ENCODE results near the gene HBG1. TPM values are rescaled to one million over a fixed set of nuclear protein-coding genes. Genes with fewer than 3 reads are reported as not detected.

The HBG1 gene
- total and polyA plus RNA-seq, 2 of the 4 experiments (the other 2 are of a cell fraction): not detected

- TF ChIP-seq MAFK (IDR thresholded peaks at IDR 0.05; ENCODE audit: low read depth, low read length) (no peak), SMC3 (IDR thresholded peaks at IDR 0.05; ENCODE audit: low read depth, low read length) (no peak)
Observed at GRCh38 chr11:5286901-5287300, 37.2 kb upstream of the HBG1 start (continued).

GRCh38 chr11:5286351-5286750, 36.7 kb upstream of the HBG1 start:
- Histone ChIP-seq H4K8ac (ENCODE audit: low read depth in 2 of 2, low read length in 2 of 2) (peak overlapping the region; percentile 28 to 91; a peak in 3 of 4 replicates), H4K5ac (ENCODE audit: low read depth, low read length) (peak overlapping the region; percentile 99; the same call in 1 of the 2 replicates), H3K36me3 (ENCODE audit: control insufficient read depth, insufficient read depth, low read length) (no peaks in the 10 kb centered on the region), H3K9me3 (ENCODE audit: control insufficient read depth, insufficient read depth, low read length) (no peaks in the 10 kb centered on the region), H4K20me1 (ENCODE audit: insufficient read depth, low read length) (no peaks in the 10 kb centered on the region), H3K56ac (ENCODE audit: extremely low read depth, insufficient read depth, low read length) (peak overlapping the region; percentile 63; the same call in 1 of the 2 replicates), H3K18ac (ENCODE audit: low read depth, low read length) (peak overlapping the region; percentile 100; the same call in 1 of the 2 replicates), H3K27ac (ENCODE audit: insufficient read depth, low read length) (no peak overlapping the region), H3K4me3 (ENCODE audit: insufficient read depth, low read depth, low read length) (no peak overlapping the region), H2BK5ac (ENCODE audit: low read depth, low read length, poor library complexity, severe bottlenecking) (peak overlapping the region; percentile 88), H3K9me1 (ENCODE audit: insufficient read depth, low read length) (0 out of 2 replicates have a peak, but pooled peaks cover 3% of the 10 kb centered on the region), H2BK120ac (ENCODE audit: low read depth, low read length) (peak overlapping the region; percentile 98), H2AK5ac (ENCODE audit: low read depth, low read length) (peak overlapping the region; percentile 65), H2AFZ (replicated peaks; ENCODE audit: low read length, poor library complexity) (no peak overlapping the region), H2AK9ac (replicated peaks; ENCODE audit: low read depth, low read length, poor library complexity) (no peak overlapping the region), H4K91ac (ENCODE audit: insufficient read depth, low read depth, low read length) (peak overlapping the region; percentile 96), H3K9ac (ENCODE audit: low read depth, low read length) (no peak overlapping the region), H3K4ac (ENCODE audit: low read depth, low read length) (peak overlapping the region; percentile 92; the same call in 1 of the 2 replicates), H3K14ac (replicated peaks; ENCODE audit: low read depth, low read length) (peak overlapping the region; percentile 89), H2BK15ac (ENCODE audit: low read depth, low read length) (peak overlapping the region; percentile 72; the same call in 2 of the 3 replicates), H3K4me2 (ENCODE audit: low read depth, low read length) (no peak overlapping the region), H3K4me1 (ENCODE audit: control insufficient read depth, insufficient read depth, low read length) (peaks cover 15% of the 10 kb centered on the region), H3K27me3 (ENCODE audit: control insufficient read depth, insufficient read depth, low read length) (no peaks in the 10 kb centered on the region), H3K23ac (ENCODE audit: low read depth, low read length) (peak overlapping the region; percentile 91), H2BK20ac (ENCODE audit: low read depth, low read length) (peak overlapping the region; percentile 99), H3K79me1 (ENCODE audit: low read depth in 1 of 2, low read length in 2 of 2) (no peaks in the 10 kb centered on the region)
- CTCF ChIA-PET: interaction anchor here (0.6 kb wide), 1 partner anchor 9 kb away, joined by 3 read pairs; no protein-coding TSS in a partner anchor
- no TSS peak for BruUV-seq (replicated peaks)
- WGBS, 2 experiments (ENCODE audit: extremely low coverage in 2 of 2, insufficient read length in 1 of 2): 71% methylated on average over 1 of the region's 1 CpG; no CpG with 5 or more reads in 1 of the 2 experiments
- intact Hi-C loops (cut with micrococcal nuclease) (no loop called here), dilution Hi-C loops (cut with HindIII; ENCODE audit: low sequenced_read_pairs, unreplicated experiment) (no loop called here), in situ Hi-C loops (cut with MboI; ENCODE audit: low sequenced_read_pairs) (loop anchor here (10.0 kb wide), 1 partner anchor 78 kb away; no protein-coding TSS in a partner anchor)
- DNase-seq (no peak), ATAC-seq (ENCODE audit: low read depth) (no peak)
- POLR2A ChIA-PET (ENCODE audit: unreplicated experiment): no interaction called here
- no peak for TF ChIP-seq USF2 (IDR thresholded peaks at IDR 0.05; ENCODE audit: low read depth, low read length)
- TF ChIP-seq MXI1 (IDR thresholded peaks at IDR 0.05; ENCODE audit: borderline replicate concordance, low read depth, low read length): no peak
- no peak for TF ChIP-seq ELK1 (IDR thresholded peaks at IDR 0.05; ENCODE audit: borderline replicate concordance, low read depth, low read length)
- TF ChIP-seq RCOR1 (IDR thresholded peaks at IDR 0.05; ENCODE audit: insufficient replicate concordance, low read length): no peak
- no peak for TF ChIP-seq RAD21 (IDR thresholded peaks at IDR 0.05; ENCODE audit: low read length)
- TF ChIP-seq POLR2A (IDR thresholded peaks at IDR 0.05; ENCODE audit: low read depth, low read length): no peak
- TF ChIP-seq SMC3 (IDR thresholded peaks at IDR 0.05; ENCODE audit: low read depth, low read length): no peak
- TF ChIP-seq CEBPB (IDR thresholded peaks at IDR 0.05; ENCODE audit: low read depth, low read length): no peak
- TF ChIP-seq BHLHE40 (IDR thresholded peaks at IDR 0.05; ENCODE audit: low read depth, low read length): no peak
- no peak for TF ChIP-seq NFE2L2 (IDR thresholded peaks at IDR 0.05; ENCODE audit: low read depth, low read length)
- no peak for TF ChIP-seq CHD1 (IDR thresholded peaks at IDR 0.05; ENCODE audit: low read depth, low read length)
- no peak for TF ChIP-seq MAFK (IDR thresholded peaks at IDR 0.05; ENCODE audit: low read depth, low read length)
- TF ChIP-seq MAZ (IDR thresholded peaks at IDR 0.05; ENCODE audit: borderline replicate concordance, low read depth, low read length): no peak
- no peak for TF ChIP-seq FOS (IDR thresholded peaks at IDR 0.05; ENCODE audit: low read depth, low read length)
- TF ChIP-seq RFX5 (IDR thresholded peaks at IDR 0.05; ENCODE audit: low read depth, low read length): no peak
